SU-DHL-6 (cell line): ENCODE results near the gene ARHGAP26.

Source experiments
- H2AFZ ChIP-seq: fragments of 200-600 bp; sonication (generic); 2 replicates; pipeline ENCODE4 v1.6.1; 2014; ENCODE audit warnings: low read depth, mild to moderate bottlenecking, moderate library complexity, mixed read lengths, antibody characterized with exemption, low read length; ENCODE audit not compliant: severe bottlenecking
- H3F3A ChIP-seq: fragments of 200-600 bp; shearing (Covaris generic); 2 replicates; pipeline ENCODE4 v1.6.0; 2016; ENCODE audit warnings: antibody characterized with exemption, mild to moderate bottlenecking; ENCODE audit not compliant: insufficient read depth
- H3K27ac ChIP-seq: fragments of 200-600 bp; sonication (generic); 2 replicates; pipeline ENCODE4 v1.5.1; 2016; ENCODE audit warnings: low read depth, mild to moderate bottlenecking, low read length, moderate library complexity, mixed read lengths
- H3K27me3 ChIP-seq: fragments of 200-600 bp; sonication (generic), shearing (Covaris generic); 2 replicates; pipeline ENCODE4 v1.6.0; 2014; ENCODE audit warnings: mild to moderate bottlenecking, low read length
- H3K36me3 ChIP-seq: fragments of 200-600 bp; sonication (generic); 2 replicates; pipeline ENCODE4 v1.6.1; 2014; ENCODE audit warnings: mild to moderate bottlenecking, low read length, mixed read lengths
- H3K4me2 ChIP-seq: fragments of 300-600, 200-600 bp; shearing (Covaris generic), sonication (generic); 2 replicates; pipeline ENCODE4 v1.6.0; 2014; ENCODE audit warnings: low read length, low read depth, mild to moderate bottlenecking; ENCODE audit not compliant: poor library complexity, severe bottlenecking
- H3K4me3 ChIP-seq: fragments of 200-600 bp; sonication (generic); 2 replicates; pipeline ENCODE4 v1.5.1; 2014; ENCODE audit warnings: antibody characterized with exemption, low read length, mild to moderate bottlenecking, mixed read lengths; ENCODE audit not compliant: insufficient read depth, poor library complexity, severe bottlenecking
- H3K79me2 ChIP-seq: fragments of 200-600 bp; sonication (generic); 2 replicates; pipeline ENCODE4 v1.6.1; 2014; ENCODE audit warnings: mild to moderate bottlenecking, low read length, moderate library complexity; ENCODE audit not compliant: insufficient read depth
- H3K9ac ChIP-seq: fragments of 200-600 bp; sonication (generic); 2 replicates; pipeline ENCODE4 v1.7.0; 2014; ENCODE audit warnings: mild to moderate bottlenecking, low read length
- H3K9me2 ChIP-seq: fragments of 200-600 bp; sonication (generic); replicated peaks from 2 replicates; pipeline ENCODE4 v1.6.1; 2014; ENCODE audit warnings: low read length; ENCODE audit not compliant: insufficient read depth
- H3K9me3 ChIP-seq: fragments of 200-600 bp; sonication (generic); 2 replicates; pipeline ENCODE4 v1.6.1; 2014; ENCODE audit warnings: low read length, mixed read lengths; ENCODE audit not compliant: insufficient read depth
- H4K20me1 ChIP-seq: fragments of 200-600 bp; sonication (generic); 2 replicates; pipeline ENCODE4 v1.6.1; 2014; ENCODE audit warnings: low read depth, mild to moderate bottlenecking, antibody characterized with exemption, low read length, moderate library complexity, mixed read lengths
- EZH2phosphoT487 ChIP-seq: fragments of 200-600 bp; sonication (generic), shearing (Covaris generic); conservative IDR thresholded peaks from 2 replicates; pipeline ENCODE4 v1.6.1; 2018; ENCODE audit warnings: mild to moderate bottlenecking, antibody characterized with exemption, low read length, moderate library complexity, mixed read lengths
- TF ChIP-seq, protein P1 (sequence below): fragments of 200-600 bp; sonication (generic); IDR thresholded peaks from one replicate; pipeline ENCODE4 v1.5.1; 2017; ENCODE audit warnings: antibody characterized with exemption, mild to moderate bottlenecking, low read length, moderate library complexity; ENCODE audit not compliant: insufficient read depth, poor library complexity, severe bottlenecking

The ARHGAP26 gene

DNA sequence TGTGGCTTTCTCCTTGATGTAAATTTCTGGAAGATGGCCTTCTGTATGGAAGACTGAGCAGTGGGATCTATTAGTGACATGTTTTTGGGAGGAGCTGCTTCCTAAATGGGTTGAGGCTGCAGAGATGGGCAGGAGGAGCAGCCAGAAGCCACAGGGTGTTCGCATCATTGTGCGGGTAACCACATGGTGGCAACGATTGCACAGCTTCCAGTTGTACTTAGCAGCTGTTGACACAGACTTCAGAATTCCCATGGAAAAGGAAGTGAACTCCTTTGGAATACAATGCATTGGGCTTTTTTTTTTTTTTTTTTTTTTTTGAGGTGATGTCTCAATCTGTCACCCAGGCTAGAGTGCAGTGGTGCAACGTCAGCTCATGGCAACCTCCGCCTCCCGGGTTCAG is 336.0 kb downstream of the ARHGAP26 start:
- H3K9ac ChIP-seq = no peak overlapping the region
- H4K20me1 ChIP-seq = no peaks in the 10 kb centered on the region
- no peaks in the 10 kb centered on the region for H3F3A ChIP-seq
- no peaks in the 10 kb centered on the region for H3K9me2 ChIP-seq
- H3K79me2 ChIP-seq = no peaks in the 10 kb centered on the region
- no peaks in the 10 kb centered on the region for H3K27me3 ChIP-seq
- TF ChIP-seq, protein P1, sequence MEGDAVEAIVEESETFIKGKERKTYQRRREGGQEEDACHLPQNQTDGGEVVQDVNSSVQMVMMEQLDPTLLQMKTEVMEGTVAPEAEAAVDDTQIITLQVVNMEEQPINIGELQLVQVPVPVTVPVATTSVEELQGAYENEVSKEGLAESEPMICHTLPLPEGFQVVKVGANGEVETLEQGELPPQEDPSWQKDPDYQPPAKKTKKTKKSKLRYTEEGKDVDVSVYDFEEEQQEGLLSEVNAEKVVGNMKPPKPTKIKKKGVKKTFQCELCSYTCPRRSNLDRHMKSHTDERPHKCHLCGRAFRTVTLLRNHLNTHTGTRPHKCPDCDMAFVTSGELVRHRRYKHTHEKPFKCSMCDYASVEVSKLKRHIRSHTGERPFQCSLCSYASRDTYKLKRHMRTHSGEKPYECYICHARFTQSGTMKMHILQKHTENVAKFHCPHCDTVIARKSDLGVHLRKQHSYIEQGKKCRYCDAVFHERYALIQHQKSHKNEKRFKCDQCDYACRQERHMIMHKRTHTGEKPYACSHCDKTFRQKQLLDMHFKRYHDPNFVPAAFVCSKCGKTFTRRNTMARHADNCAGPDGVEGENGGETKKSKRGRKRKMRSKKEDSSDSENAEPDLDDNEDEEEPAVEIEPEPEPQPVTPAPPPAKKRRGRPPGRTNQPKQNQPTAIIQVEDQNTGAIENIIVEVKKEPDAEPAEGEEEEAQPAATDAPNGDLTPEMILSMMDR = no peak
- no peak for TF ChIP-seq EZH2phosphoT487
- no peaks in the 10 kb centered on the region for H3K36me3 ChIP-seq
- H3K4me2 ChIP-seq = no peak overlapping the region
- H3K4me3 ChIP-seq = no peak overlapping the region
- H3K9me3 ChIP-seq = no peaks in the 10 kb centered on the region
- H2AFZ ChIP-seq = no peak overlapping the region
- no peak overlapping the region for H3K27ac ChIP-seq

DNA sequence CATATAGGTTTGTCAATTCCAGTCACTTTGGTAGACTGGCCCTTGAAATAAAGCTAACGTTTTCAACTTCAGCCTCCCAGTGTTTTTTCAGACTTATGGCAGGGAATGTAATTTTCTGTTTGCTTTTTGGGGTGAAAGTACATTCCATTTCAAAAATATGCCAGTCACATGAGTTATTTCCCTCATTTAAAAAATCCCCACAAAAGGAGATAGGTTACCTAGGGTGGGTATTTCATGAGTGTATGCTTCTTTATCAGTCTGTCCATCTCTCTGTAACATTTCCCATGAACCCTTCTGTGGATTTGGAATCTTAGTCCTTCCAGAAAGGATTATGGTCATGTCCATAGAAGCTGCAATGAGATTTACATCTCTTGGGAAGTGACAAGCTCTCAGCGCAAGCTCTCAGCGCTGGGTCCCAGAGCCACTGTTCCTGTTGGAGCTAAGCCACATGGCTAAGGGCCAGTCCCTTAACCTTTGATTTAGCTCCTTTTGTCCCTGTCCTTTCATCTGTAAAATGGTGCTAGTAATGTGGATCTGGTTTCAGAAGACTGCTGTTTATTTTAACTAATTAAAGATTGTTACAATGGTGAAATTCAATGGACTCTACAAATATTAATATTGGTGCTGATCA is 338.4 kb downstream of the ARHGAP26 start:
- H3F3A ChIP-seq = no peaks in the 10 kb centered on the region
- no peaks in the 10 kb centered on the region for H3K27me3 ChIP-seq
- H3K4me2 ChIP-seq = no peak overlapping the region
- H3K27ac ChIP-seq = no peak overlapping the region
- no peaks in the 10 kb centered on the region for H4K20me1 ChIP-seq
- no peaks in the 10 kb centered on the region for H3K36me3 ChIP-seq
- no peak for TF ChIP-seq EZH2phosphoT487
- TF ChIP-seq, protein P1 = no peak
- H3K9me2 ChIP-seq = no peaks in the 10 kb centered on the region
- no peaks in the 10 kb centered on the region for H3K79me2 ChIP-seq
- H3K9me3 ChIP-seq = no peaks in the 10 kb centered on the region
- no peak overlapping the region for H3K4me3 ChIP-seq
- H2AFZ ChIP-seq = no peak overlapping the region
- H3K9ac ChIP-seq = no peak overlapping the region

DNA sequence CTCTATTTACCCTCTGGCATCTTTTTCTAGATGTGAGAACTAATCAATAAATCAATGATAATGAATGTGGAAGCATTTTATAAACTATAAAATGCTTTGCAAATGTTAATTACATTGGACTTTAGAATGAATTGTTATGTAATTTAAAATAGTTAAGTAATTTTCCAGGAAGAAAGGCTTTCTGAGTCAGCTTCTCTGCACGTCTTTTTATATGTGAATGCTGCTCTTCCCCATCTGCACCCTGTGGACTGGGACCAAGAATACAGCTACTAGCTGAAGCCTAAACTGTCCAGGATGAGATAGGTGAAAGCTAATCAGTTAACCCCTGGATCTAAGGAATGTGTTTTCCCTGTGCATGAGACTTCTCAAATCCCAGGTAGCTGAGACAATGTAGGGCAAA is 340.4 kb downstream of the ARHGAP26 start:
- Histone ChIP-seq H3K27ac (no peak overlapping the region), H3K4me3 (no peak overlapping the region), H4K20me1 (no peaks in the 10 kb centered on the region), H3K79me2 (no peaks in the 10 kb centered on the region), H3K4me2 (no peak overlapping the region), H3K9me3 (no peaks in the 10 kb centered on the region), H3K9ac (no peak overlapping the region), H3K27me3 (no peaks in the 10 kb centered on the region), H2AFZ (no peak overlapping the region), H3K9me2 (no peaks in the 10 kb centered on the region), H3K36me3 (no peaks in the 10 kb centered on the region), H3F3A (no peaks in the 10 kb centered on the region)
- TF ChIP-seq, protein P1 = no peak
- TF ChIP-seq EZH2phosphoT487 = no peak
